ENCODE data around the gene SSC5D.

DNA sequence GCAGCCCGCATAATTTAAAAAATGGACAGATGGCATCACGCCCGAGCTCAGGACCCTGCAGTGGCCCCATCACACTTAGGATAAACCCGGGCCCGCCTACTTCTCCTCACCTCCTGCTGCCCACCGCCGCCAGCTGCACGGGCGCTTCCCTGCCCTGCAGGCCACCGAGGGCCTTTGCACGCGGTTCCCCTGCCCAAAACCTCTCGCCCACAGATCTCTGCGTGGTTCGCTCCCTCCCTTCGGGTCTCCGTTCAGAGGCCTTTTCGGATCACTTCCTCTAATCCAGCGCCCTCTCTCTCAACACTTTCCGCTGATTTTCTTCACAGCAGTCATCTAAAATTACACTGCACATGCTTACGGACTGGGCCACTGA, 46.9 kb upstream of the SSC5D start:
- TF ChIP-seq POLR2A (IDR thresholded peaks at IDR 0.05; ENCODE audit: low read depth, low read length): no peak
- no peak for TF ChIP-seq POLR2AphosphoS5 (IDR thresholded peaks at IDR 0.05; ENCODE audit: low read depth, low read length)
